ENCODE results near the gene AMBRA1.

GRCh38 chr11:46377290-46377689 lies 216.5 kb downstream of the AMBRA1 start:
- TF ChIP-seq EZH2 (IDR thresholded peaks at IDR 0.05; ENCODE audit: low read length, unreplicated experiment) = no peak
- TF ChIP-seq, protein P1, sequence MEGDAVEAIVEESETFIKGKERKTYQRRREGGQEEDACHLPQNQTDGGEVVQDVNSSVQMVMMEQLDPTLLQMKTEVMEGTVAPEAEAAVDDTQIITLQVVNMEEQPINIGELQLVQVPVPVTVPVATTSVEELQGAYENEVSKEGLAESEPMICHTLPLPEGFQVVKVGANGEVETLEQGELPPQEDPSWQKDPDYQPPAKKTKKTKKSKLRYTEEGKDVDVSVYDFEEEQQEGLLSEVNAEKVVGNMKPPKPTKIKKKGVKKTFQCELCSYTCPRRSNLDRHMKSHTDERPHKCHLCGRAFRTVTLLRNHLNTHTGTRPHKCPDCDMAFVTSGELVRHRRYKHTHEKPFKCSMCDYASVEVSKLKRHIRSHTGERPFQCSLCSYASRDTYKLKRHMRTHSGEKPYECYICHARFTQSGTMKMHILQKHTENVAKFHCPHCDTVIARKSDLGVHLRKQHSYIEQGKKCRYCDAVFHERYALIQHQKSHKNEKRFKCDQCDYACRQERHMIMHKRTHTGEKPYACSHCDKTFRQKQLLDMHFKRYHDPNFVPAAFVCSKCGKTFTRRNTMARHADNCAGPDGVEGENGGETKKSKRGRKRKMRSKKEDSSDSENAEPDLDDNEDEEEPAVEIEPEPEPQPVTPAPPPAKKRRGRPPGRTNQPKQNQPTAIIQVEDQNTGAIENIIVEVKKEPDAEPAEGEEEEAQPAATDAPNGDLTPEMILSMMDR (conservative IDR thresholded peaks at IDR 0.05; ENCODE audit: low read depth, low read length) = no peak
